NB4 (cell line): ENCODE data around the gene RPTN.
A peak's percentile ranks its signal among the peaks of the same experiment; 100 is the strongest.

Source experiments
- DNase-seq: peaks from one replicate; pipeline ENCODE4 v3.0.0; 2010; ENCODE audit warnings: low read depth
- H3K4me3 ChIP-seq: one replicate; pipeline ENCODE4 v1.5.1; 2011; ENCODE audit warnings: mild to moderate bottlenecking, low read depth, low read length, moderate library complexity
- CTCF ChIP-seq: IDR thresholded peaks from one replicate; pipeline ENCODE4 v1.5.1; 2012; ENCODE audit warnings: low read depth, low read length
- MAX ChIP-seq: IDR thresholded peaks from 2 replicates; pipeline ENCODE4 v1.6.1; 2011; ENCODE audit warnings: low read depth, low read length
- MYC ChIP-seq: IDR thresholded peaks from 2 replicates; pipeline ENCODE4 v1.6.1; 2011; ENCODE audit warnings: low read depth, low read length
- POLR2A ChIP-seq: IDR thresholded peaks from 2 replicates; pipeline ENCODE4 v1.6.1; 2011; ENCODE audit warnings: mild to moderate bottlenecking; ENCODE audit not compliant: insufficient read length; ENCODE audit errors: extremely low read depth

The RPTN gene

GRCh38 chr1:152190589-152190988 is 31.6 kb upstream of the RPTN start:
- TF ChIP-seq MYC (no peak), MAX (no peak), CTCF (no peak), POLR2A (no peak)
- no peak for DNase-seq
- H3K4me3 ChIP-seq: no peak overlapping the region

- peak; percentile 69 for DNase-seq
These were observed 30.8 kb upstream of the RPTN start for GRCh38 chr1:152189657-152190442.

GRCh38 chr1:152188673-152189591 is 29.9 kb upstream of the RPTN start:
- H3K4me3 ChIP-seq: no peak overlapping the region
- TF ChIP-seq CTCF (peak; percentile 73), MYC (no peak)
- peak; percentile 66 for DNase-seq

More at GRCh38 chr1:152189657-152190442, 30.8 kb upstream of the RPTN start:
- H3K4me3 ChIP-seq: no peak overlapping the region
- TF ChIP-seq POLR2A (no peak), MYC (no peak), MAX (peak; percentile 61), CTCF (peak; percentile 68)

- no peak for DNase-seq
- H3K4me3 ChIP-seq: no peak overlapping the region
- TF ChIP-seq MAX: no peak
- TF ChIP-seq MYC: no peak
- no peak for TF ChIP-seq CTCF
- TF ChIP-seq POLR2A: no peak
These were observed 27.7 kb upstream of the RPTN start for GRCh38 chr1:152186556-152187285.

GRCh38 chr1:152185544-152186391 is 26.7 kb upstream of the RPTN start:
- H3K4me3 ChIP-seq: no peak overlapping the region
- peak; percentile 60 for DNase-seq
- TF ChIP-seq POLR2A (no peak), MYC (no peak), MAX (peak; percentile 43; the same call in 1 of the 2 replicates), CTCF (peak; percentile 58)
